ENCODE data around the gene FKBP14. TPM values are rescaled to one million over a fixed set of nuclear protein-coding genes. Genes with fewer than 3 reads are reported as not detected.

Gene FKBP14
- total and polyA plus RNA-seq, 2 of the 8 experiments (the other 6 are each of a cell fraction or from before 2014, with no cell fraction given), result 3.2 to 20.7 TPM

DNA sequence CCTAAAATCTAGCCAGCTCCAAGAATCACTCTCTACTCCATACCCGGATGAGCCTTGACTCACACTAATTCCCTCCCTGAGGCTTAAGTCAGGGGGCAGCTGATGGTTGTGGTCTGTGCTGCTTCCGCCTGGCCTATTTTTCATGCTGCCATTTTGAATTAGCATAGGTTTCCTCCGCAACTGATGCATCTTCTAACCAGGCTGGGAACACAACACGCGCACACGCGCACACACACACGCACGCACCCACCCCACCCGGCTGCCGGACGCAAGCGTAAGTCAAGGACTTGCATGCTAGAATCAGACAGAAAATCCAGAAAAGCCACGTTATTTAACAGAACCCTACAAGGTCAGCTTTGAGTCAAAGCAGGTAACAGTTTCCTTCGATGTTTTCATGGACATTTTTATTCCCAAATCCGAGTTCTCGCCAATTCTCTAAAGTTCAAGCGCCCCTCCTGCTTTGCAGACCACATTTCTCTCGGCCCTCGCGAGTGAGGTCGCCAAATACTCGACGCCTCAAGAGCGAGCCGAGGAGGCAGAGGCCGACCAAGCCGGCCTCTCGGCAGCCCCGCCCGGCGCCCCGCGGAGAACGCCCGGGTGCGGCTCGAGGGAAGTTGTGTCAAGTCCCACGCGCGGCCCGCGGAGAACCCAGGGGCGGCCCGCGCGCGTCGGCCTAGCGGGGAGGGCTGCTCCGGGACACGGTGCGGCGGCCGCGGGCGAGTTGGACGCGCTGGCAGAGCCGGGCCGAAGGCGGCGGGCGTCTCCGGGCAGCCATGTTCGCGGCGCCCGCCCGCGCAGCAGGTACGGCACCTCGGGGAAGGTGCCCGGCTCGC lies 37.9 kb downstream of the FKBP14 start (continued):
- no peak for TF ChIP-seq SP2 (IDR thresholded peaks at IDR 0.05; ENCODE audit: low read length)
- peak; percentile 17 for TF ChIP-seq TAF7 (optimal IDR thresholded peaks at IDR 0.05; ENCODE audit: borderline replicate concordance, low read depth, low read length)
- TF ChIP-seq PHF8 (conservative IDR thresholded peaks at IDR 0.05; ENCODE audit: low read depth, low read length), result no peak
- TF ChIP-seq, protein P1, sequence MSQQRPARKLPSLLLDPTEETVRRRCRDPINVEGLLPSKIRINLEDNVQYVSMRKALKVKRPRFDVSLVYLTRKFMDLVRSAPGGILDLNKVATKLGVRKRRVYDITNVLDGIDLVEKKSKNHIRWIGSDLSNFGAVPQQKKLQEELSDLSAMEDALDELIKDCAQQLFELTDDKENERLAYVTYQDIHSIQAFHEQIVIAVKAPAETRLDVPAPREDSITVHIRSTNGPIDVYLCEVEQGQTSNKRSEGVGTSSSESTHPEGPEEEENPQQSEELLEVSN (IDR thresholded peaks at IDR 0.05), result peak; percentile 56; the same call in 1 of the 2 replicates
- peak; percentile 57; the same call in 1 of the 2 replicates for TF ChIP-seq TBP (IDR thresholded peaks at IDR 0.05; ENCODE audit: low read depth, low read length)
- TF ChIP-seq, protein P2, sequence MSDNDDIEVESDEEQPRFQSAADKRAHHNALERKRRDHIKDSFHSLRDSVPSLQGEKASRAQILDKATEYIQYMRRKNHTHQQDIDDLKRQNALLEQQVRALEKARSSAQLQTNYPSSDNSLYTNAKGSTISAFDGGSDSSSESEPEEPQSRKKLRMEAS (IDR thresholded peaks at IDR 0.05), result no peak; the same call in none of the 2 replicates
- TF ChIP-seq, protein P3, sequence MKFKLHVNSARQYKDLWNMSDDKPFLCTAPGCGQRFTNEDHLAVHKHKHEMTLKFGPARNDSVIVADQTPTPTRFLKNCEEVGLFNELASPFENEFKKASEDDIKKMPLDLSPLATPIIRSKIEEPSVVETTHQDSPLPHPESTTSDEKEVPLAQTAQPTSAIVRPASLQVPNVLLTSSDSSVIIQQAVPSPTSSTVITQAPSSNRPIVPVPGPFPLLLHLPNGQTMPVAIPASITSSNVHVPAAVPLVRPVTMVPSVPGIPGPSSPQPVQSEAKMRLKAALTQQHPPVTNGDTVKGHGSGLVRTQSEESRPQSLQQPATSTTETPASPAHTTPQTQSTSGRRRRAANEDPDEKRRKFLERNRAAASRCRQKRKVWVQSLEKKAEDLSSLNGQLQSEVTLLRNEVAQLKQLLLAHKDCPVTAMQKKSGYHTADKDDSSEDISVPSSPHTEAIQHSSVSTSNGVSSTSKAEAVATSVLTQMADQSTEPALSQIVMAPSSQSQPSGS (IDR thresholded peaks at IDR 0.05; ENCODE audit: low read length), result no peak
- TF ChIP-seq CEBPB (IDR thresholded peaks at IDR 0.05; ENCODE audit: low read depth, low read length), result no peak
- TF ChIP-seq, protein P4, sequence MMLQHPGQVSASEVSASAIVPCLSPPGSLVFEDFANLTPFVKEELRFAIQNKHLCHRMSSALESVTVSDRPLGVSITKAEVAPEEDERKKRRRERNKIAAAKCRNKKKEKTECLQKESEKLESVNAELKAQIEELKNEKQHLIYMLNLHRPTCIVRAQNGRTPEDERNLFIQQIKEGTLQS (IDR thresholded peaks at IDR 0.05; ENCODE audit: insufficient read depth, low read depth, low read length), result no peak
- TF ChIP-seq ASH2L (IDR thresholded peaks at IDR 0.05; ENCODE audit: low read length), result peak; percentile 87
- TF ChIP-seq POLR2A (IDR thresholded peaks at IDR 0.05; ENCODE audit: control extremely low read depth in 1 of 2, low read depth in 2 of 2, low read length in 2 of 2), result peak in 1 of 2 experiments; percentile 48; a peak in 1 of 3 replicates
- 0 out of 2 replicates have a peak, but pooled peaks have one; percentile 11 for TF ChIP-seq CREB1 (IDR thresholded peaks at IDR 0.05)
- no peak for TF ChIP-seq RNF2 (IDR thresholded peaks at IDR 0.05; ENCODE audit: borderline replicate concordance, low read depth, low read length, missing control alignments, poor library complexity, severe bottlenecking)
- no peak for TF ChIP-seq RAD21 (IDR thresholded peaks at IDR 0.05 in 1 of 2, conservative IDR thresholded peaks at IDR 0.05 in 1 of 2; ENCODE audit: low read depth in 2 of 2, low read length in 2 of 2)
- TF ChIP-seq SIN3A (conservative IDR thresholded peaks at IDR 0.05 in 1 of 2, IDR thresholded peaks at IDR 0.05 in 1 of 2; ENCODE audit: low read depth in 1 of 2, low read length in 2 of 2), result no peak; a peak in 1 of 4 replicates
- no peak for TF ChIP-seq SIX5 (IDR thresholded peaks at IDR 0.05; ENCODE audit: low read depth, low read length)
- TF ChIP-seq POU5F1 (IDR thresholded peaks at IDR 0.05; ENCODE audit: low read depth, low read length), result no peak

All from H1 (cell line).